DOHH2 (cell line): ENCODE results near the gene TRIOBP.

Experiments used
- CTCF ChIP-seq: fragments of 200-600 bp; sonication (generic); IDR thresholded peaks from one replicate; pipeline ENCODE4 v1.5.1; 2014; ENCODE audit warnings: antibody characterized with exemption, mild to moderate bottlenecking, low read depth, low read length; ENCODE audit not compliant: poor library complexity, severe bottlenecking
- EZH2phosphoT487 ChIP-seq: fragments of 200-600 bp; sonication (generic); IDR thresholded peaks from 2 replicates; pipeline ENCODE4 v1.6.1; 2017; ENCODE audit warnings: borderline replicate concordance, mild to moderate bottlenecking, antibody characterized with exemption, low read length, moderate library complexity, mixed read lengths

DNA sequence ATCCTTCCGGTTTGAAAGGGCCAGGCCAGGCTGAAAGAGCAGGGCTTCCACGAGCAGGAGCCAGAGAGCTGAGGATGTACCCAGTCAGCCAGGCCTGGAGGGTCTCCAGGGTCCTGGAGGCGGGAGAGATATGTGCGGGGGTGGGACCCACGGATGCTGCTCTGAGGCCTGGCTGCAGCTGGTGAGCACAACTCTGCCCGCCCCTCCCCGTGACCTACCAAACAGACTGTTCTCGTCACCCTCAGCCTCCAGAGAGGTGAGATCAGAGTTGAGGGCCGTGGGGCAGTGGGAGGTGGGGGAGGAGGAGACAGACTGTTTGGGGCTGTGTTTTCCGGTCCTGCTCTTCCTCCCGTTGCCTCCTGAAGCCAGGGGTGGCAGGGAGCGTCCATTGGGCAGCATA is 42.2 kb downstream of the TRIOBP start:
- TF ChIP-seq CTCF, result no peak
- TF ChIP-seq EZH2phosphoT487, result no peak
